GM10266 (cell line): ENCODE measurements around the gene PACSIN1.

ENCODE experiments used
- DNase-seq: peaks from one replicate; pipeline ENCODE4 v3.0.0; 2012; ENCODE audit errors: extremely low spot score
- CTCF ChIP-seq: IDR thresholded peaks from 2 replicates; pipeline ENCODE4 v1.5.1; 2012; ENCODE audit warnings: mild to moderate bottlenecking, low read depth; ENCODE audit not compliant: control insufficient read depth, insufficient read depth; ENCODE audit errors: missing control alignments

The PACSIN1 gene

GRCh38 chr6:34566830-34567546 lies 101.1 kb downstream of the PACSIN1 start:
- TF ChIP-seq CTCF = no peak

GRCh38 chr6:34568341-34569201 lies 102.7 kb downstream of the PACSIN1 start:
- no peak for DNase-seq
- TF ChIP-seq CTCF = no peak

More at GRCh38 chr6:34566830-34567546, 101.1 kb downstream of the PACSIN1 start:
- DNase-seq = no peak

DNA sequence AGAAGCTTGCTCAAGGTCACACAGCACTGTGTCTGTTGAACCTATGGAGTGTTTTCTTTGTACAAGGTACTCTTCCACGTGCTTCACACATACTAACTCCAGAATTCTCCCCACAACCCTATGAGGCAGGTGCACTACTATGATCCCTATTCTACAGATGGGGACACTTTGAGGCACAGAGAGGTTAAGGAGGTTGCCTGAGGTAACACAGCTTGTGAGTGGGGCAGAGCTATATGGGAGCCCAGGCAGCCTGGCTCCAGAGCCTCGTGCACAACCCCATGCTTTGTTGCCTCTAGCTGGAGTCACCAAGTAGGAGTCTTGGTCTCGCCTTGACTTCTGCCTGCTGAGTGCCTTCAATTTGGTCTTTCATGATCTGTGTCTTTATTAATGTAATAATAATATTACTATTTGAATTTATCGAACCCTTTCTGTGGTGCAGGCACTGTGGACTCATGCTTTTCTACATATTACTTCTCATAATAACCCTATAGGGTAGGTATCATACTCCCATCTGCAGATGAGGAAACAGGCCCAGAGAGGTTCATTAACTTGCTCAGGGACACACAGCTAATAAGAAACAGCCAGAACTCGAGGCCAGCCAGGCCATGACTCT lies 103.6 kb downstream of the PACSIN1 start:
- DNase-seq = no peak
- no peak for TF ChIP-seq CTCF

DNA sequence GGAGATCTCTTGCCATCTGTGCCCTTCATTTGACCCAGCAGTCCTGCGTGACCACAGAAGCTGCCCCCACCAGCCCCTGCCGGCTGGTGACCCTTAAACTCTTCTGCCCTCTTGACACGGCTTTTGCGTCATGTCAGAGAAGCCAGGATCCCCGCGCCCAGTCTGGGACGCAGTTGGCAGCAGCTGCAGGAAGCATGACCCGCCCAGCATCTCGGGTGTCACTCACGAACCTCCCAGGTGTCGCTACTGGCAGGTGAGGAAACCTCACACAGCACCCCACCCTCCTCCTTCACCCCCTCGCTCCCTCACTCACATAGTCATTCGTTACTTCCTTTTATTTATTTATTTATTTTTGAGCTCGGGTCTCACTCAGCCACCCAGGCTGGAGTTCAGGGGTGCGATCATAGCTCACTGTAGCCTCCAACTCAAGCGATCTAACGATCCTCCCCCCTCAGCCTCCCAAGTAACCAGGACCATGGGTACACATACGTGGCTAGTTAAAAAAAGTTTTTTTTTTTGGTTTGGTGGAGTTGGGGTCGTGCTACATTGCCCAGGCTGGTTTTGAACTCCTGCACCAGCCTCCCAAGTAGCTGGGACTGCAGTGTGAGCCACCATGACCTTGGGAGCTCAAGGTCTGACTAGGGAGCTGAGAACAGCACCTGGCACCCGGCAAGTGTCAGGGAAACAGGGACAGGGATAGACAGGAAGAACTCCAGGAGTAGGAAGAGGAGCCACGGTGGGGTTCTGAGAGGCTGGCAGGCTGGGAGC lies 104.4 kb downstream of the PACSIN1 start:
- TF ChIP-seq CTCF = no peak
- DNase-seq = no peak

DNA sequence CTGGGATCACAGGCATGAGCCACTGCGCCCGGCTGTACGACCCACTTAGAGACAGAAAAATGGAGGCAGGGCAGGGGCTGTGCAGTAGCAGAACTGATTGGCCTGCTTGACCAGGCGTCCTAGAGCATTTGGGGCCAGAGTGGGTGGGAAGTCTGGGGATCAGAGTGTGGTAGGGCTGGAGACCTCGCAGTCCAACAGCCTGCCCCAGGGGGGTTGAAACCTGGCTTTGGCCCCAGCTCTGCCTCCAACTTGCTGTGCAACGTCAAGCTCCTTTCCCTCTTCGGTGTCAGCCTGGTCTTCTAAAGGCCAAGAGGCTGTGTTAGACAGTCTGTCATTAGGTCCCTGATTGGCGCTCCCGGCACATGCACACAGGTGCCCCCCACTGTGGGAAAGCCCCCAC lies 105.5 kb downstream of the PACSIN1 start:
- DNase-seq = no peak
- TF ChIP-seq CTCF = no peak

DNA sequence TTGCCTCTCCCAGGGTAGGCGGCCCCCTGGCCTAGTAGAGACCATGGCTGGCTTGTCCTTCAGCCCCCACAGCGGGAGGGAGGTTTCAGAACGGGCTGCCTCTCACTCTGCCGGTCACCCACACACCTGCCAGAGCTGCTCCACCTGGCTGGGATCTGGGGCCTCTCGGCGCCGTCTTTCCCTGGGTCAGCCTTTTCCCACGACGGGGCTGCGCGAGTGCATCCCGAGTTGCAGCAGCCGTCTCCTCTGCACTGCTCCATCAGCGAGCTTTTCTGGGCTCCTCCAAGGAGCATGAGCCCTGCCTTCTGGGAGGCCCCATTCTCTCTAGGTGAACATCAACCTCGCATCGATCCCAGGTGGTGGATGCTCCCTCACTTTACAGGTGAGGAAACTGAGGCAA lies 106.1 kb downstream of the PACSIN1 start:
- TF ChIP-seq CTCF = no peak
- DNase-seq = no peak
